Measurements from ENCODE around the gene NME8.

NME8 gene

DNA sequence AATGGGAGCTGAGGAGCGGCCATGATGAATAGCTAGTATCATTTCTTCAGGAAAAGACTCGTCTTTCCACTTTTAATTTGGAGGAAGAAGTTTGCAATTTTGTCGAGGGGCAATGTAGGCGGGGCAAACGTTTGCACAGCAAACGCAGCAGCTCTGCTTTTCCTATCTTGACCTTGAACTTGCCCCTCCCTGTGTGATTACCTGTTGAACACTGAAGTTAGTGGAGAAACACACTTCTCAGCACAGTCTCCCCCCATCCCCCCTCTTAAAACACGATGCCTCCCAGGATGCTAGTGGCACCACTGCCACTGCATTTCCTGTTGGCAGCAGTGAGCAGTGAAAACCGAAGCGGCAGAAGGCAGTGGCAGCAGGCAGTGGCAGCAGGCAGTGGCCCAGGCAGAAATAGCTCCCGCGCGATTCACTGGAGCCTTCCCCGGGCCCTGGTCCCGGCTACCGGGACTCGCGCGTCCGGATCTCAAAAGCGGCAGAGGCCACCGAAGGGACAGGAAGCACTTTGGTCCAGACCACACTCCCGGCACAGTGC, 72.0 kb downstream of the NME8 start, which contains the start of gene EPDR1:
Gene EPDR1 (plus strand): TSS at position 336 of the 544 bp plus-strand sequence. CDS start 300 bp downstream, outside the sequence.
- no peak for TF ChIP-seq TEAD4 (IDR thresholded peaks at IDR 0.05)
- TF ChIP-seq TAF1 (IDR thresholded peaks at IDR 0.05; ENCODE audit: low read depth), result no peak
- TF ChIP-seq YY1 (IDR thresholded peaks at IDR 0.05; ENCODE audit: low read depth), result no peak
- TF ChIP-seq RAD21 (IDR thresholded peaks at IDR 0.05; ENCODE audit: low read depth), result no peak
- no peak for TF ChIP-seq CREB1 (IDR thresholded peaks at IDR 0.05; ENCODE audit: low read depth)
- no peak for TF ChIP-seq EP300 (IDR thresholded peaks at IDR 0.05; ENCODE audit: borderline replicate concordance)
- no peak for TF ChIP-seq FOXM1 (IDR thresholded peaks at IDR 0.05; ENCODE audit: borderline replicate concordance, low read depth)
- no peak for TF ChIP-seq EGR1 (IDR thresholded peaks at IDR 0.05)
- TF ChIP-seq, protein P1, sequence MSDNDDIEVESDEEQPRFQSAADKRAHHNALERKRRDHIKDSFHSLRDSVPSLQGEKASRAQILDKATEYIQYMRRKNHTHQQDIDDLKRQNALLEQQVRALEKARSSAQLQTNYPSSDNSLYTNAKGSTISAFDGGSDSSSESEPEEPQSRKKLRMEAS (IDR thresholded peaks at IDR 0.05), result no peak
- no peak for TF ChIP-seq ZBTB7A (IDR thresholded peaks at IDR 0.05; ENCODE audit: low read depth)
- TF ChIP-seq NFIC (IDR thresholded peaks at IDR 0.05), result no peak
- TF ChIP-seq, protein P2, sequence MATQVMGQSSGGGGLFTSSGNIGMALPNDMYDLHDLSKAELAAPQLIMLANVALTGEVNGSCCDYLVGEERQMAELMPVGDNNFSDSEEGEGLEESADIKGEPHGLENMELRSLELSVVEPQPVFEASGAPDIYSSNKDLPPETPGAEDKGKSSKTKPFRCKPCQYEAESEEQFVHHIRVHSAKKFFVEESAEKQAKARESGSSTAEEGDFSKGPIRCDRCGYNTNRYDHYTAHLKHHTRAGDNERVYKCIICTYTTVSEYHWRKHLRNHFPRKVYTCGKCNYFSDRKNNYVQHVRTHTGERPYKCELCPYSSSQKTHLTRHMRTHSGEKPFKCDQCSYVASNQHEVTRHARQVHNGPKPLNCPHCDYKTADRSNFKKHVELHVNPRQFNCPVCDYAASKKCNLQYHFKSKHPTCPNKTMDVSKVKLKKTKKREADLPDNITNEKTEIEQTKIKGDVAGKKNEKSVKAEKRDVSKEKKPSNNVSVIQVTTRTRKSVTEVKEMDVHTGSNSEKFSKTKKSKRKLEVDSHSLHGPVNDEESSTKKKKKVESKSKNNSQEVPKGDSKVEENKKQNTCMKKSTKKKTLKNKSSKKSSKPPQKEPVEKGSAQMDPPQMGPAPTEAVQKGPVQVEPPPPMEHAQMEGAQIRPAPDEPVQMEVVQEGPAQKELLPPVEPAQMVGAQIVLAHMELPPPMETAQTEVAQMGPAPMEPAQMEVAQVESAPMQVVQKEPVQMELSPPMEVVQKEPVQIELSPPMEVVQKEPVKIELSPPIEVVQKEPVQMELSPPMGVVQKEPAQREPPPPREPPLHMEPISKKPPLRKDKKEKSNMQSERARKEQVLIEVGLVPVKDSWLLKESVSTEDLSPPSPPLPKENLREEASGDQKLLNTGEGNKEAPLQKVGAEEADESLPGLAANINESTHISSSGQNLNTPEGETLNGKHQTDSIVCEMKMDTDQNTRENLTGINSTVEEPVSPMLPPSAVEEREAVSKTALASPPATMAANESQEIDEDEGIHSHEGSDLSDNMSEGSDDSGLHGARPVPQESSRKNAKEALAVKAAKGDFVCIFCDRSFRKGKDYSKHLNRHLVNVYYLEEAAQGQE (IDR thresholded peaks at IDR 0.05; ENCODE audit: low read depth), result no peak
- TF ChIP-seq TCF12 (IDR thresholded peaks at IDR 0.05; ENCODE audit: low read depth), result no peak
- TF ChIP-seq CEBPB (IDR thresholded peaks at IDR 0.05), result no peak
- TF ChIP-seq, protein P3, sequence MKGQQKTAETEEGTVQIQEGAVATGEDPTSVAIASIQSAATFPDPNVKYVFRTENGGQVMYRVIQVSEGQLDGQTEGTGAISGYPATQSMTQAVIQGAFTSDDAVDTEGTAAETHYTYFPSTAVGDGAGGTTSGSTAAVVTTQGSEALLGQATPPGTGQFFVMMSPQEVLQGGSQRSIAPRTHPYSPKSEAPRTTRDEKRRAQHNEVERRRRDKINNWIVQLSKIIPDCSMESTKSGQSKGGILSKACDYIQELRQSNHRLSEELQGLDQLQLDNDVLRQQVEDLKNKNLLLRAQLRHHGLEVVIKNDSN (IDR thresholded peaks at IDR 0.05), result no peak

DNA sequence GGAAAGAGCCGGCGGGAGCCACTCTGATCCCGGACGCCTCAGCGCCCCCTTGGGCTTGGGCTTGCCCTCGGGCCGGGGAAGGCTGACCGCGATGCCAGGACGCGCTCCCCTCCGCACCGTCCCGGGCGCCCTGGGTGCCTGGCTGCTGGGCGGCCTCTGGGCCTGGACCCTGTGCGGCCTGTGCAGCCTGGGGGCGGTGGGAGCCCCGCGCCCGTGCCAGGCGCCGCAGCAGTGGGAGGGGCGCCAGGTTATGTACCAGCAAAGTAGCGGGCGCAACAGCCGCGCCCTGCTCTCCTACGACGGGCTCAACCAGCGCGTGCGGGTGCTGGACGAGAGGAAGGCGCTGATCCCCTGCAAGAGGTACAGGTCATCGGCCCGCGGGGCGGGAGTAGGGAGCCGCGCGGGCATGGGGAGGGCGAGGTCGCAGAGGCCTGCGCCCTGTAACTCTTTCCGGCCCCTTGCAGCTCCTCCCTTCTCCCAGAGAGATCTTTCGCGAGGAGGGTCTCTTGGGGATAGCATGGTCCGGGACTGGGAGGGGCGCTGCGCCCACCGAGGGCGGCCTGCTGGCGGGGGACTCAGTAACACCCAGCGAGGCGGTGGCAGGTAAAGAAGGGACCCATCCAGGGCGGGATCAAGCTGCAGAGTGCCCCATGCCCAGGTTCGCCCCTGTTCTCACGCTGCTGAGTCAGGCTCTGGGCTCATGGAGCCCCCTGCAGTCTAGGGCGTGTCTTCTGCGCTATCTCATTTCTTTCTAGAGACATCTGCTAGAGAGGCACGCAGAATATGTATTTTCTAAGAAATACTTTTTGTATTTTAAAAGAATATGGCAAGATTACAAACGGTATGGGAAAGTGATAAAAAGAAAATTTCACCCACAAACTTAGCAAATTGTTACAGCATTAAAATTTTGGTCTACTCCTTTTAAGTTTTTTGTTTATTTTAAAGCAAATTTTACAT, 72.7 kb downstream of the NME8 start:
- TF ChIP-seq, protein P1 (IDR thresholded peaks at IDR 0.05), result peak; percentile 37; the same call in 1 of the 2 replicates
- no peak for TF ChIP-seq TAF1 (IDR thresholded peaks at IDR 0.05; ENCODE audit: low read depth)

DNA sequence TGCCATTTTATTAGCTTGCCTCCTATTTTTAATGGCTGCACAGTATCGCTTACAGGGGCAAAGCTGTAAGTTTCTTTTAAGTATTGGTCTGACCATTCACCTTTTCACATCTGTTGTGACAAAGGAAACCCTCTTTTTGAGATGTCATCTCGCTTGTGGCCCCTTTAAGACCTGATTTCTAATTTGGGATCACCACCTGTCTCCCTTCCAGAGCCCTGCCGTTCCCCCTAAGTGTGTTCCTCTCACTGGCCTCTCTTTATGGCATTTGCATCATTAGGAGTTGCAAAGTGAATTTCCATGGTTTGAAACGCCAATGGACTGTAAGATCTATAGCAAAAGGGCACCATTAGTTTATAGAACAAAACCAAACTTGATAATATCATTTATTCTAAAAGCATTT, 73.5 kb downstream of the NME8 start:
- no peak for TF ChIP-seq CREB1 (IDR thresholded peaks at IDR 0.05; ENCODE audit: low read depth)
- TF ChIP-seq, protein P3 (IDR thresholded peaks at IDR 0.05), result no peak
- TF ChIP-seq, protein P1 (IDR thresholded peaks at IDR 0.05), result no peak
- no peak for TF ChIP-seq FOXM1 (IDR thresholded peaks at IDR 0.05; ENCODE audit: borderline replicate concordance, low read depth)
- no peak for TF ChIP-seq NFIC (IDR thresholded peaks at IDR 0.05)
- TF ChIP-seq EGR1 (IDR thresholded peaks at IDR 0.05), result no peak
- TF ChIP-seq YY1 (IDR thresholded peaks at IDR 0.05; ENCODE audit: low read depth), result no peak

DNA sequence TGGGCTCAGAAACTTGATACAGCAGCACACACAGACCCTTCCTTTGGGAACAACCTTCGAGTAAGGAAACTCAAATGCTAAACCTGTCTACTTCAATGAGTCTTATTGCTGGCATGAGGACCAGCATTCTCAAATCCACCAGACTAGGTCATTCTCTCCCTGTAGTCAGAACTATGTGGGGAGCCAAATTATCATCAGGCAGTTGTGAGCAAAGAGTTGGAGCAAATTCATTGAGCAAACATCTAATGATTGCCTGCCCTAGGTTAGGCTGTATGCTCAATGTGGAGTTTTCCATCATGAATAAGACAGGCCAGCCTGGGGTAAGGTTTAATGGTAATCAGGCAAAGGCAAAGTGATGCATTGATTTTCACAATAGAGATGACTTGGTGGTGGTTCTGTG, 75.6 kb downstream of the NME8 start:
- TF ChIP-seq NFIC (IDR thresholded peaks at IDR 0.05) (no peak), EGR1 (IDR thresholded peaks at IDR 0.05) (no peak), TCF12 (IDR thresholded peaks at IDR 0.05; ENCODE audit: low read depth) (no peak), FOXM1 (IDR thresholded peaks at IDR 0.05; ENCODE audit: borderline replicate concordance, low read depth) (no peak), RAD21 (IDR thresholded peaks at IDR 0.05; ENCODE audit: low read depth) (no peak), CEBPB (IDR thresholded peaks at IDR 0.05) (no peak), EP300 (IDR thresholded peaks at IDR 0.05; ENCODE audit: borderline replicate concordance) (no peak), YY1 (IDR thresholded peaks at IDR 0.05; ENCODE audit: low read depth) (no peak), TEAD4 (IDR thresholded peaks at IDR 0.05) (no peak), TAF1 (IDR thresholded peaks at IDR 0.05; ENCODE audit: low read depth) (no peak), ZBTB7A (IDR thresholded peaks at IDR 0.05; ENCODE audit: low read depth) (no peak), CREB1 (IDR thresholded peaks at IDR 0.05; ENCODE audit: low read depth) (no peak)
- TF ChIP-seq, protein P2 (IDR thresholded peaks at IDR 0.05; ENCODE audit: low read depth), result no peak
- TF ChIP-seq, protein P3 (IDR thresholded peaks at IDR 0.05), result no peak
- TF ChIP-seq, protein P1 (IDR thresholded peaks at IDR 0.05), result no peak

Measured in Ishikawa (cell line).